ENCODE measurements around the gene PRDM15.

The PRDM15 gene

DNA sequence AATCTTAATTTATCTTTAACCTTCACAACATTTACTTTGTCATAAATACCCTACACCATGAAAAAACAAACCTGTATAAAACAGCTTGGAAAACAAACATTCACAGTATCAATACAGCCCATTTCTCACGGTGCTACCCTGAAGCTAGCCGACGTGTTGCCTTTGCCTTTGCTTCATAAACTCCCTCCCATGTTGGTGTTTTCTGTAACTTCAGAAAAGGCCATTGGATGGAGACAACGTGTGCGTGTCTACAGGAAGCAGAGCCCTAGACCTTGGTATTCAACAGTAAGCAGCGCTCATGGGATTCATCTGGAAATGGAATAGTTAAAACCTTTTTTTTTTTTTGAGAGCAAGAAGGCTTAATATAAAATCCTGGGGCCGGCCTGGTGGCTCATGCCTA lies 7.2 kb upstream of the PRDM15 start:
- no peak for DNase-seq (ENCODE audit: low read depth)

DNA sequence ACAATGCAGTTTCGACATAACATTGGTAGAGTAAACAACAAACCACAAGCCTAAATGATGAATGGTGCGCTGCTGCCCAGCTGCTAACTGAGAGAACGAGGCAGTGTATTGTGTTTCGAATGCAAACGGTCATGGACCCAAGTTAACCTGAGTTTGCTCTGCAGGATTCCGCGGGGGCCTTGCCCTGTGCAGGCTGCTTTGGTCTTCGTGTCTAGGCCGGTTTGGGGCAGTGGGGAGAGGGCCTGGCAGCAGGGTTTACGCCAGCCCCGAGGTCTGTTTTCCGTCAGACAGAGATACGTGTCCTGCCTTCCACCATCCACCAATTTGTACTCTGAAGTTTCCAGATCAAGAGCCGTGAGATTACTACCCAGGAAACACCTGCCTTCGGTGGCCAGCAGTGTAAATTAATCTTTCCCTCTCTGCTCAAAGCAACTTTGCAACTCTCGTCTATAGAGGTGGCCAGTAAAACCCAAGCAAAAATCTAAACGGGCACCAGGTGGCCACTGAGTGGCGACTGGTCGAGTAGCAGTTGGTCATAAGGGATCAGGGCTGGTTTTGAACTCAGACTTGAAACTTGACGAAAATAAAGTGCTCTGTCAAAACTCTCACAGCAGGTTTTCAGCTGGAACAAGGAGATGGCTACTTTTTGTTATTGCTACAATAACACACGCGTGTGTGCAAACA lies 6.3 kb upstream of the PRDM15 start:
- no peak for DNase-seq (ENCODE audit: low read depth)

GRCh38 chr21:41884501-41885030 lies 5.4 kb upstream of the PRDM15 start:
- DNase-seq (ENCODE audit: low read depth) = no peak

- DNase-seq (ENCODE audit: low read depth) = no peak
Observed at GRCh38 chr21:41883582-41883981, 4.4 kb upstream of the PRDM15 start.

DNA sequence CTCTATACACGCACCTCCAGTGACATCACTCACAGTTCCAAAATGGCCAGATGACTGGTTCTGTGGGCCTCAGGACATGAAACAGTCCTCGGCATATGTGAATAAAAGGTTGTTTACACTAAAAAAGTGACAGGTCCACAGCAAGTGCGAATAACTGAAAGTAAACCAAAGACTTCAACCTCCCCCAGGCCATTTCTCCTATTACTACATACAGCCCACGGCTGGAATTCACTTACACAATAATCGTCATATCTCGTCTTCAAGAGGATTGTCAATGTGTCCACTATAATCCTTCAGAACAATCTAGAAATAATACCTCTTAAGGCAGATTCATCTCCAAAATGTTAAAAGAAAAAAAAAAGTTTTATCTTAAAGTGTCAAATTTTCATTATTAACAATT lies 1.9 kb upstream of the PRDM15 start:
- DNase-seq (ENCODE audit: low read depth) = no peak

- DNase-seq (ENCODE audit: low read depth) = no peak
Observed at GRCh38 chr21:41880153-41880552, 1.0 kb upstream of the PRDM15 start.

GRCh38 chr21:41878831-41879189 lies 334 bp downstream of the PRDM15 start:
- DNase-seq (ENCODE audit: low read depth) = peak; percentile 55

DNA sequence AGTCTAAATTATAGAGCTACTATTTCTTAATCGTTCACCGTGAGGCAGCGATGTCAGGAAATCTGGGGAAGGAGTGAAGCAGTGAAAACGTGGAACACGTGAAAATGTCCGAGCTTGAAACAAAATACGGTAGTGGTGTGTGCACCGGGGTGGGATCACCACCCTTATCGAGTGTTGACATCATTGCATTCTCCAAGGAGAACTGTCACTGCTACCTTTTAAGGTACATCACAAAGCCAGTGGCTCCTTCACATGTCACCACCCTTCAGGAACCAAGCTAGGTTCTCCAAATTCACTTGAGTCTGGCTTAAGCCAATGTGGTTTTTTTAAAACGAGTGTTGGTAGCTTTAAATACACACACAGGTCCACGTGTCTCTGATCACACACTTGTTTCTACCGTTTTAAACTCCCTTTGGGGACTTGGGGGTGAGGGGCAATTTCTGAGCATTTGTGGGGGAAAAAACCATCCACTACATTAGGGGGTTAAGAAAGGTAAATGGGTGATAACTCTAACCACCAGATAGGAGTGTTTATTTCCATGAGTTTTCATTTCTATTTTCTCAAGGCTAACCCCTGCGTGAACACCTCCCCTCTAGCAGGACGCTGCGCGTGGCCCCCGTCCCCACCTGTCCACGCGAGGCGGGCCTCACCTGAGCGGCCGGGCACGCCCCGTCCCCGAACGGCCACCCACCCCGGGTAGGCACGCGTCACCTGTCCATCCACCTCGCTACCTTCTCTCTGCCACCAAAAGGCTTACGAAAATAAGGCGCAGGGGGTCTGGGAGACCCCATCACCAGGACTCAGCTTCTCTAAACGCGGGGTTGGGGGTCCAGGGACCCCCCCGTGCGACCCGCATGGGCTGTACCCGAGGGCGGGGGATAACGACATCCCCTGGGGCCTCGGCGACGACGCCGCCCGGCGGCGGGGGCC lies 978 bp downstream of the PRDM15 start:
- peak; percentile 15 for DNase-seq (ENCODE audit: low read depth)

- no peak for DNase-seq (ENCODE audit: low read depth)
Observed at GRCh38 chr21:41876928-41877652, 2.1 kb downstream of the PRDM15 start.

- no peak for DNase-seq (ENCODE audit: low read depth)
Observed at GRCh38 chr21:41876396-41876795, 2.7 kb downstream of the PRDM15 start.

- no peak for DNase-seq (ENCODE audit: low read depth)
Observed at GRCh38 chr21:41875086-41875485, 4.1 kb downstream of the PRDM15 start.

- DNase-seq (ENCODE audit: low read depth) = no peak
Observed at GRCh38 chr21:41874611-41875010, 4.5 kb downstream of the PRDM15 start.

DNA sequence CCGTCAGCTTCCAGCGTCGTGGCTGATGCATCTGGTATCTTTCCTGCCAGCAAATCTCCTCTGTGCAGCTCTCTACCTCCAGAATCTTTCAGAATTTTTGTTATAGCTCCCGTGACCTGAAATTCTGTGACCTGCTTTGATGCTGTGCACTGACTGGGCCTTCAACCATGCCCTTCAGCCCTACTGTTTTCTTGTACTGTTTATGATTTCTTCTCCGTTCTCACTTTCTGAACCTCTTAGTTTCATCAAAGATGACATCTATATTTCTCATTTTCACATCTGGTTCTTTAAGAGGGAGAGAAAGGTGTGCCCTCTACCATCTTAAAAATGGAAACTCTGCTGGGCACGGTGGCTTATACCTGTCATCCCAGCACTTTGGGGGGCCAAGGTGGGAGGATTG lies 5.7 kb downstream of the PRDM15 start:
- DNase-seq (ENCODE audit: low read depth) = no peak

GRCh38 chr21:41873005-41873404 lies 6.1 kb downstream of the PRDM15 start:
- DNase-seq (ENCODE audit: low read depth) = no peak

DNA sequence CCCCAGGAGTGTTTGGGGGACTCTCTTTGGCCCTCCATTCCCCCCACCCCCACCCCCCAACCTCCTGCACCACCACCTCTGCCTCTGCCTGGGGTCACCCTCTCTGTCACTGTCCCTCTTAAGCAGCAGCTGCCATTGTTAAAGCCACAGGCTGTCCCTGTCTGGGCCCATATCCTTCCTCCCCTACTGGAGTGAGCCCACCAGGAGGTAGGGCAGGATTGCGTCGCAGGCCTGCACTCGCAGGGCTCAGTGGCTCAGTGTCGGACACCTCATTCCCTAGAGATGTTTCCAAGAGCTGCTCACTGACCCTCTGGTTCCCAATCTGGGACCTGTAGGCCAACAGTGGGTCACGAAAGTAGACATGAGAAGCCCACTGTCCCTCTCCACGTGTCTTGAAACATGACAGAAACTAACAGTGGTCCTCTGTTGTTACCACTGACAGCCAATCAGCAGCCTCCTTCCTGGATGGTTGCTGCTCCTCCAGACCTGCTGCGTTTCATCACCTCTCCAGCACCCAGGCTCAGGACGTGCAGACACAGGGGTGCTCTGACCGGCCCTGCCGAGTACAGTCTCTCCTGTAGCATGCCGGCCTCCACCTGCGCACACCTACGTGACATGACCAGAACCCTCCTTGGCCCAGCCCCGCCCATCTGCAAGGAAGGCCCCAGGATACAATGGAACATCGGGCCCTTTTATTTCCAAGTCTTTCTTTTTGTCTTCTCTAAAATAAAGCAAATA lies 7.7 kb downstream of the PRDM15 start:
- DNase-seq (ENCODE audit: low read depth) = no peak

DNA sequence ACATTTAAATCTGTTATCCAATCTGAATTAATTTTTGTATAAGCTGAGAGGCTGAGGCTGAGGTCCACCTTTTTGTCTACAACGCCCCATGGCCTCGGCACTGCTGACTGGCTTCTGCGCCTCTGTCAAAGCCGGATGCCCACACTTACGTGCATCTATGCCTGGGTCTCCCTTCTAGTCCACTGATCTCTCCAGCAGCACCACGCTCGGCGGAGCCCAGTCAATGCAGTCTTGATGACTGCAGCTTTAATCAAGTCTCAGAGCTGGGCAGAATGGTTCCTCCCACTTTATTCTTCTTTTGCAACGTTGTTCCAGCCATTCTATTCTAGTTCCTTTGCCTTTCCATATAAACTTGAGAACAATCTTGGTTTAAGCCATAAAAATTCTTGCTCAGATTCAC lies 9.4 kb downstream of the PRDM15 start:
- DNase-seq (ENCODE audit: low read depth) = no peak

GRCh38 chr21:41868062-41868710 lies 11.0 kb downstream of the PRDM15 start:
- no peak for DNase-seq (ENCODE audit: low read depth)

- DNase-seq (ENCODE audit: low read depth) = no peak
Observed at GRCh38 chr21:41867313-41867712, 11.8 kb downstream of the PRDM15 start.

DNA sequence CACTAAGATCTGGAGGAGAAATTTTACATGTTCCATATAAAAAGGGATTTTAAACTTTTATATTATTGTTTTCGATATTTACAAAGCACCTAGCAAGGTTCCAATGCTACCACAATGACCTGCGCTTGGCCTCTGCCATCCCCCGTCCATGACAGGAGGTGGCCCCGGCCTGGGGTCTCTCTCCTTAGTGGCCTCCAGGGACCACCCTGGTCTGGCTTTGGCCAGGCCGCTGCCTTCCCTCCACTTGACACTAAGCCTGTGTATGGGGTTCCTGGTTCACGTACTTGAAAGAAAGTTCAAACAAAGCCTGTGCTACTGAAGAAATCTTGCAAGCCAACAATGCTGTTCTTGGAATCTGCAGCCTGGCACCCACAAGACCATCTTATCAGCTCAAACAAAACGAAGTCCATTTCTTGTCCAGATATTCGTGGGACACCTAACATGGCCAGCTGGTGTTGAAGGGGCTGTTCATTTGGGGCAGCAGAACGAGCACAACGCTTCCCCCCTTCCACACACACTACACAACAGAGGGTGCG lies 12.8 kb downstream of the PRDM15 start:
- DNase-seq (ENCODE audit: low read depth) = no peak

DNA sequence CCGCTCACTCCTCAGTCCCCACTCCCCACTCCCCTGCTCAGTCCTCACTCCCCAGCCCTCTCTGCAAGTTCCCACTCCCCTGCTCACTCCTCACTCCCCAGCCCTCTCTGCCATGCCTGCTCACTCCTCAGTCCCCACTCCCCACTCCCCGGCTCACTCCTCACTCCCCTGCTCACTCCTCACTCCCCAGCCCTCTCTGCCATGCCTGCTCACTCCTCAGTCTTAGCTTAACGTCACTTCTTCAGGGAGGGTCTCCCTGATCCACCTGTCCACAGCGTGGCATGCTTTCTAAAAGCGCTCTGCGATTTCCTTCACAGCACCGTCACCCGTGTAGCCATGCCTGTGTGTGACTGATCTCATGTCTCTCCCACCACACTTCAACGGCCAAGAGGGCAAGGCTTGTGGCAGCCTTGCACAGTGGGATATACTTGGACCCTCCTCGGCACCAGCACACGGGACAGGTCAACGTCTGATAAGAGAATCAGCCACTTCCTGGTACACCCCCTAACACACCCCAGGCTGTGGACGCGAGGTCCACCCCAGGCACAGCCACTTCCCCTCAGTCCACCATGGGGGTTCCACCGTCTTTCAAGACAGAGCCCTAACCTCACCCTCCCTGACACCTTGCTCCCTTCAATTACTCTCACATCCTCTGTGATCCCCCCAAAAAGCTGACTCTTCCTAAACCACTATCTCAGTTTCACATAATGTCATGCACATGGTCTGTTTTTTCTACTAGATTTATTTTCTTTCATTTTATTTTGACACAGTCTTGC lies 14.0 kb downstream of the PRDM15 start:
- no peak for DNase-seq (ENCODE audit: low read depth)
